Esophagus mucosa (tissue), 1 donor: ENCODE data around the gene TMEM203. TPM values are rescaled to one million over a fixed set of nuclear protein-coding genes. Genes with fewer than 3 reads are reported as not detected.
"Not testable (repeated sequence)": the region's sequence is repeated elsewhere in the genome, so short reads cannot be mapped to it uniquely, and the experiment has no call there.

Experiments used
- ATAC-seq: fragments of 200-7000 bp; cut with Tn5 transposase; one replicate; pipeline ENCODE4 v1.9.1; 2020
- total RNA-seq: library from RNA; stranded (reverse); gene quantifications from one replicate; pipeline ENCODE4 v1.2.4, GENCODE V29; 2023
- donor health status: DM: yes; HTN: yes; CAD: no.

TMEM203 gene
- total RNA-seq: 24.8 TPM

GRCh38 chr9:137205126-137206069 is at the start of gene TMEM203, which contains the start of gene NDOR1:
Gene TMEM203 (minus strand): TSS chr9:137205648. CDS start chr9:137205414, 234 bp downstream.
Gene NDOR1 (plus strand): TSS chr9:137205700. CDS start chr9:137205778, 78 bp downstream.
- ATAC-seq: peak; percentile 69

- peak; percentile 83 for ATAC-seq
These were observed 49.4 kb upstream of the TMEM203 start, which contains the start of gene NELFB for GRCh38 chr9:137254624-137255447. Gene NELFB (plus strand): TSS chr9:137255327.

- ATAC-seq: no peak
These were observed 48.5 kb upstream of the TMEM203 start for GRCh38 chr9:137253717-137254623.

GRCh38 chr9:137252555-137253506 is 47.4 kb upstream of the TMEM203 start:
- no peak for ATAC-seq

- no peak for ATAC-seq
These were observed 46.2 kb upstream of the TMEM203 start for GRCh38 chr9:137251490-137252268.

- ATAC-seq: no peak
These were observed 45.7 kb upstream of the TMEM203 start, which contains the start of gene STPG3 for GRCh38 chr9:137251194-137251461. Gene STPG3 (plus strand): TSS chr9:137251286. CDS start chr9:137251287, 1 bp downstream.

- no peak for ATAC-seq
These were observed 45.1 kb upstream of the TMEM203 start for GRCh38 chr9:137250329-137251193.

GRCh38 chr9:137247916-137248175 is 42.4 kb upstream of the TMEM203 start:
- no peak for ATAC-seq

- ATAC-seq: no peak
These were observed 41.9 kb upstream of the TMEM203 start for GRCh38 chr9:137247135-137247915.

GRCh38 chr9:137245450-137246421 is 40.3 kb upstream of the TMEM203 start:
- no peak for ATAC-seq

GRCh38 chr9:137244486-137245449 is 39.3 kb upstream of the TMEM203 start:
- ATAC-seq: no peak

GRCh38 chr9:137243626-137244485 is 38.4 kb upstream of the TMEM203 start:
- ATAC-seq: no peak

- ATAC-seq: not testable (repeated sequence)
These were observed 37.8 kb upstream of the TMEM203 start for GRCh38 chr9:137243266-137243625.

- no peak for ATAC-seq
These were observed 37.1 kb upstream of the TMEM203 start for GRCh38 chr9:137242269-137243203.
